Heart right ventricle (tissue), 16 donors: ENCODE measurements around the gene CARMIL3. TPM values are rescaled to one million over a fixed set of nuclear protein-coding genes. Genes with fewer than 3 reads are reported as not detected.

Experiments used
- ATAC-seq, 8 donors: fragments of 200-7000 bp; cut with Tn5 transposase; one replicate each; pipeline ENCODE4 v1.9.1; 2020; ENCODE audit warnings: mild to moderate bottlenecking in 8 of 8, moderate library complexity in 8 of 8, moderate number of reproducible peaks in 1 of 8
- DNase-seq, 2 donors: peaks; one replicate each; pipeline ENCODE4 v3.0.0-alpha.2; 2020
- H3K27ac ChIP-seq, 10 donors: fragments of 200-600 bp; sonication (generic) in 2 of 10; one replicate each; pipeline versions ENCODE4 v1.5.0 to v1.8.0; 2020 to 2022; ENCODE audit warnings: mild to moderate bottlenecking in 3 of 10
- H3K27me3 ChIP-seq, 7 donors: fragments of 200-600 bp; one replicate each; pipeline ENCODE4 v1.8.0; 2021 to 2022; ENCODE audit warnings: mild to moderate bottlenecking in 2 of 7
- H3K36me3 ChIP-seq, 9 donors: fragments of 200-600 bp; sonication (generic) in 1 of 9; one replicate each; pipeline versions ENCODE4 v1.5.0 to v1.8.0; 2020 to 2022; ENCODE audit warnings: mild to moderate bottlenecking in 2 of 9
- H3K4me1 ChIP-seq, 9 donors: fragments of 200-600 bp; sonication (generic) in 1 of 9; one replicate each; pipeline versions ENCODE4 v1.5.0 to v1.8.0; 2020 to 2022; ENCODE audit warnings: mild to moderate bottlenecking in 4 of 9
- H3K4me3 ChIP-seq, 10 donors: fragments of 200-600 bp; sonication (generic) in 2 of 10; one replicate each; pipeline versions ENCODE4 v1.5.0 to v1.8.0; 2020 to 2022; ENCODE audit warnings: mild to moderate bottlenecking in 7 of 10, moderate library complexity in 2 of 10
- H3K9me3 ChIP-seq, 11 donors: fragments of 200-600 bp in 10 of 11; sonication (generic) in 2 of 11; one replicate each; pipeline versions ENCODE4 v1.5.0 to v1.8.0; 2013 to 2022; ENCODE audit warnings: mild to moderate bottlenecking in 2 of 11, control low read depth in 1 of 11, moderate library complexity in 1 of 11
- WGBS, 2 donors: extraction: QIAGEN DNeasy Blood & Tissue Kit; methylation state at CpG; one replicate each; pipeline ENCODE4 v1.1.7; 2013; ENCODE audit warnings: inconsistent platforms in 1 of 2; 5-methylcytosine and 5-hydroxymethylcytosine counted together
- intact Hi-C, 10 donors: fragments of 100-400 bp; cut with DNase I; formaldehyde crosslinking; loops; one replicate each; pipeline versions ENCODE4 v1.11.1 to v1.14.2; 2022
- polyA plus RNA-seq, 2 donors: library from polyadenylated mRNA; stranded (reverse); fragments of 200-250 nt; gene quantifications; one replicate each; pipeline ENCODE4 v1.2.3, GENCODE V29; 2013
- total RNA-seq, 10 donors: library from RNA; stranded (reverse); fragmentation: NEBNext Ultra II Directional in 3 of 10; extraction: Animal tissue kit (Norgen Biotek cat#: 25700) in 3 of 10; gene quantifications; one replicate each; pipeline versions ENCODE4 v1.2.1 to v1.2.4, GENCODE V29; 2021 to 2023
- TF ChIP-seq, protein P1 (sequence below), 9 donors: fragments of 200-600 bp; sonication (generic) in 2 of 9; IDR thresholded peaks; one replicate each; pipeline versions ENCODE4 v1.5.0 to v1.8.0; 2021 to 2022; ENCODE audit warnings: antibody characterized with exemption in 9 of 9, mild to moderate bottlenecking in 5 of 9, moderate library complexity in 1 of 9
- donor health status: Arrhythmogenic right ventricular cardiomyopathy.
- donor health status: ischemic (EF 13 %, LVEDD 7.1; RV severe dilation, severe dysfunction).
- donor health status: healthy with polysubstance abuse.
- donor health status: DM: no; HTN: yes; CAD: no.
- donor health status: DM: no; HTN: no; CAD: no.
- donor health status: ischemic (EF 25% LVEDD 6.9; RV normal size, moderate dysfunction).
- donor health status: ischemic (EF 25% LVEDD 5.7; RV mildly dilated, moderate dysfunction).
- donor health status: healthy.
- donor health status: DM: yes; HTN: yes; CAD: no.
- donor health status: Ischemic cardiomyopathy.
- donor health status: ischemic (EF 35%, LVEDD 5.7; RV mildly dilated, moderate dysfunction).
- donor health status: nonischemic (EF 11% LVEDD 7.7; RV severe dilation, severe dysfunction).
- donor health status: DM: yes; HTN: yes; CAD: no.
- donor health status: PGD.
- donor health status: ischemic (EF 29% LVEDD 5.4; RV normal size, mild dysfunction).
- donor health status: nonischemic (EF 23%, LVEDD 6.1; RV moderate dilation, normal function).

Gene CARMIL3
- total and polyA plus RNA-seq, 12 donors: 0.06 to 0.44 (median 0.12) TPM; not detected in 3

GRCh38 chr14:24072881-24073877, 21.4 kb downstream of the CARMIL3 start:
- Histone ChIP-seq H3K4me1 (peaks cover 0 to 5% (median 0%) of the 10 kb centered on the region in 9 donors), H3K36me3 (no peaks in the 10 kb centered on the region), H3K27ac (no peak overlapping the region), H3K4me3 (no peak overlapping the region), H3K9me3 (no peaks in the 10 kb centered on the region), H3K27me3 (peaks cover 0 to 40% (median 8%) of the 10 kb centered on the region in 7 donors)
- ATAC-seq (no peak), DNase-seq (no peak)
- TF ChIP-seq, protein P1, sequence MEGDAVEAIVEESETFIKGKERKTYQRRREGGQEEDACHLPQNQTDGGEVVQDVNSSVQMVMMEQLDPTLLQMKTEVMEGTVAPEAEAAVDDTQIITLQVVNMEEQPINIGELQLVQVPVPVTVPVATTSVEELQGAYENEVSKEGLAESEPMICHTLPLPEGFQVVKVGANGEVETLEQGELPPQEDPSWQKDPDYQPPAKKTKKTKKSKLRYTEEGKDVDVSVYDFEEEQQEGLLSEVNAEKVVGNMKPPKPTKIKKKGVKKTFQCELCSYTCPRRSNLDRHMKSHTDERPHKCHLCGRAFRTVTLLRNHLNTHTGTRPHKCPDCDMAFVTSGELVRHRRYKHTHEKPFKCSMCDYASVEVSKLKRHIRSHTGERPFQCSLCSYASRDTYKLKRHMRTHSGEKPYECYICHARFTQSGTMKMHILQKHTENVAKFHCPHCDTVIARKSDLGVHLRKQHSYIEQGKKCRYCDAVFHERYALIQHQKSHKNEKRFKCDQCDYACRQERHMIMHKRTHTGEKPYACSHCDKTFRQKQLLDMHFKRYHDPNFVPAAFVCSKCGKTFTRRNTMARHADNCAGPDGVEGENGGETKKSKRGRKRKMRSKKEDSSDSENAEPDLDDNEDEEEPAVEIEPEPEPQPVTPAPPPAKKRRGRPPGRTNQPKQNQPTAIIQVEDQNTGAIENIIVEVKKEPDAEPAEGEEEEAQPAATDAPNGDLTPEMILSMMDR (IDR thresholded peaks at IDR 0.05): no peak
- intact Hi-C loops: no loop called here
- 81 to 85% methylated on average over 26 of the region's 26 CpGs for WGBS, 2 donors

GRCh38 chr14:24074625-24075484, 23.0 kb downstream of the CARMIL3 start:
- peaks cover 0 to 5% (median 0%) of the 10 kb centered on the region in 9 donors for H3K4me1 ChIP-seq
- H3K9me3 ChIP-seq: no peaks in the 10 kb centered on the region
- ATAC-seq: no peak
- TF ChIP-seq, protein P1 (IDR thresholded peaks at IDR 0.05): no peak
- DNase-seq: no peak
- intact Hi-C loops: no loop called here
- peaks cover 0 to 40% (median 14%) of the 10 kb centered on the region in 7 donors for H3K27me3 ChIP-seq
- H3K27ac ChIP-seq: no peak overlapping the region
- no peaks in the 10 kb centered on the region for H3K36me3 ChIP-seq
- WGBS, 2 donors: 66 to 71% methylated on average over 11 of the region's 11 CpGs
- H3K4me3 ChIP-seq: no peak overlapping the region

DNA sequence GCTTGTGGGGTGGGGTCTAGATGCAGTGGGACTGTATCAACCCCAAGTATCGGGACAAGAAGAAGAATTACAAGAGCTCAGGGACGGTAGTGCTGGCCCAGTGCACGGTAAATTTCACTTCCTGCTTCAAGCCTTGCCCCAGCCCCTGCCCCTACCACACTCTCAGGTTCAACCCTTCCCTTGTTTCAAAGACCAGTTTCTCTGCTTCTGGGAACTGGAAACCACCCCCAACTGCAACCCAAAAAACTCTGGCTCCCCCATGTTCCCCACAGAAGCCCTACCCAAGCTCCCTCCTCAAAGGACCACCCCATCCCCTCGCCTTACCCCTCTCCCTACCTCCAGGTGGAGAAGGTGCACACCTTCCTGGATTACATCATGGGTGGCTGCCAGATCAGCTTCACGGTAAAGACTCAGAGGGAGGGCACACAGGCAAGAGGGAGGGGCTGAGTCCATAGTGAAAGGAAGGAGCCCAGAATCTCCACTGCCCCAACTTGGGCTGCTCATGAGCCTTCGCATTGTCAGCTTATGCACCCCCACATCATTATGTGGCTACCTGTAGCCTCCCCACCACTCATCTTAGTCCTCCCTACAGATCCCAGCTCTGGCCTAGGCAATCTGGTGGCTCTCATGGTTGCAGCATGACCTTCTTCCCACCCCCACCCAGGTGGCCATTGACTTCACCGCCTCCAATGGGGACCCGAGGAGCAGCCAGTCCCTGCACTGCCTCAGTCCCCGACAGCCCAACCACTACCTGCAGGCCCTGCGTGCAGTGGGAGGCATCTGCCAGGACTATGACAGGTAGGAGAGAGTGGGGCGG, 23.9 kb downstream of the CARMIL3 start:
- no peak overlapping the region for H3K4me3 ChIP-seq
- no peaks in the 10 kb centered on the region for H3K36me3 ChIP-seq
- TF ChIP-seq, protein P1 (IDR thresholded peaks at IDR 0.05): no peak
- ATAC-seq: no peak
- no peak overlapping the region for H3K27ac ChIP-seq
- peaks cover 0 to 40% (median 18%) of the 10 kb centered on the region in 7 donors for H3K27me3 ChIP-seq
- intact Hi-C loops: no loop called here
- 73 to 74% methylated on average over 11 of the region's 11 CpGs for WGBS, 2 donors
- DNase-seq: no peak
- no peaks in the 10 kb centered on the region for H3K9me3 ChIP-seq
- H3K4me1 ChIP-seq: peaks cover 0 to 8% (median 0%) of the 10 kb centered on the region in 9 donors
